ENCODE data around the gene MYH10. TPM values are rescaled to one million over a fixed set of nuclear protein-coding genes. Genes with fewer than 3 reads are reported as not detected.
"Not testable (repeated sequence)": the region's sequence is repeated elsewhere in the genome, so short reads cannot be mapped to it uniquely, and the experiment has no call there.

Gene MYH10
- total RNA-seq: 75.7 TPM

DNA sequence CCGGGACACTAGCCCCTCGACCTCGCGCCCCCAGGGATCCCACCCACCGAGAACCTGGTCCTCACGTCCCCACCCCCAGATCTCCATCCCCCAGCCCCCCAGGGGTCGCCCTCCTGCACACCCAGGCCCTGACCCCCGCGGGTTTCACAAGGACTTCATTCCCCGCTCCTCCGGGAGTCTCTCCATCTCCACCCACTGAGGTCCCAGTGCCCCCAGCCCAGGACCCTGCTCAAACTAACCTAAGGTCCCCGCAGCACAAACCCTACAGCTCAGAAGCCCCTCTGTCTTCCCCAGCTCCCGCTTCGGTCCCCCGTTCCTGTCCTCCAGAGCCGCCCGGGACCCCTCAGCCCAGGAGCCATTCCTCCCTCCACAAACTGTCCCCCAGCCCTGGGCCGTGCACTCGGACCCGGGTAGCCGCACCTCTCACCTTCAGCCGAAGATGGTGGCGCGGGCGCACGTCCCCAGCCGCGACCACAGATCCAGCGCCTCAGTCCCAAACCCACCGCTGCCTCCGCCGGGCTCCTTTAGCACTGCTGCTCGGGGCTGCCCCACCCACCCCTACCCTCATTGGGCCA, at the start of gene MYH10:
Gene MYH10 (minus strand): TSS at position 499 of the 575 bp plus-strand sequence. CDS start 7,479 bp downstream, outside the sequence.
- intact Hi-C loops (cut with DNase I): no loop called here
- ATAC-seq (no peak), DNase-seq (ENCODE audit: low spot score) (no peak)

DNA sequence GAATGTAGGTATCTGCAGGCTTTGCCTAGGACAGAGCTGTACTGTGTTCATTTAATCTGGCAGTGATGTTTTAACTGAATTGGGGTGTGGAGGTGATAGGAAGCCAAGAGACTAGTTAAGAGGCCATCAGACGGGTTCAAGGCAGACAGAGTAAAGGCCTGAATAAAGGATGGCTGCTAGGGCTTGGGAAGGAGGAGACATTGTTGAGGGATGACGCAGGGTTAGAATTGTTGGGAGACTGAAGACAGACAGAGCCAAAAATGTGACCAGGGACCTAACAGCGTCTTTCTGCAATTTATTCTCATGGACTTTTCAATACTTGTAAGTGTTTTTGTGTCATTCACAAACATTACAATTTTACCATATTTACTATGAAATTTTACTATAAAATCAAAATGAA, 48.6 kb upstream of the MYH10 start:
- ATAC-seq (no peak), DNase-seq (ENCODE audit: low spot score) (no peak)
- intact Hi-C loops (cut with DNase I): no loop called here

DNA sequence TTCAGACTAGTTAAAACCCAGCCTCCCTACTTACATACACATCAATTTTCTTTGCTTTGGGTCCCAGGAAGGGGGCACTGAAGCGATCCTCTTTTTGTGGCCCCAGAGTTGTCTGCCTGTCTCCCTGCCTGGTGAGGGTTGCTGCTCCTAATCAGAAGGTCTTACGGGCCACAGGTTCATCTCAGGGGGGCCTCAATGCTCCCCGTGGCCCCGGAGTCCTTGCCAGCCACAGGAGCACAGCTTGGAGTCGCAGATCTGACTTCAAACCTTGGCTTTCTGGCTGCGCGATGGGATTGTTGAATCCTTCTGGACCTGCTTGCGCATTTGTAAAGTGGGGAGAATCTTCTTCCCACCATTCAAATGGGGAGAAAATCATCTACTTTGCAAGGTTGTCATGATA, 44.8 kb upstream of the MYH10 start:
- no peak for ATAC-seq
- no peak for DNase-seq (ENCODE audit: low spot score)
- intact Hi-C loops (cut with DNase I): no loop called here

DNA sequence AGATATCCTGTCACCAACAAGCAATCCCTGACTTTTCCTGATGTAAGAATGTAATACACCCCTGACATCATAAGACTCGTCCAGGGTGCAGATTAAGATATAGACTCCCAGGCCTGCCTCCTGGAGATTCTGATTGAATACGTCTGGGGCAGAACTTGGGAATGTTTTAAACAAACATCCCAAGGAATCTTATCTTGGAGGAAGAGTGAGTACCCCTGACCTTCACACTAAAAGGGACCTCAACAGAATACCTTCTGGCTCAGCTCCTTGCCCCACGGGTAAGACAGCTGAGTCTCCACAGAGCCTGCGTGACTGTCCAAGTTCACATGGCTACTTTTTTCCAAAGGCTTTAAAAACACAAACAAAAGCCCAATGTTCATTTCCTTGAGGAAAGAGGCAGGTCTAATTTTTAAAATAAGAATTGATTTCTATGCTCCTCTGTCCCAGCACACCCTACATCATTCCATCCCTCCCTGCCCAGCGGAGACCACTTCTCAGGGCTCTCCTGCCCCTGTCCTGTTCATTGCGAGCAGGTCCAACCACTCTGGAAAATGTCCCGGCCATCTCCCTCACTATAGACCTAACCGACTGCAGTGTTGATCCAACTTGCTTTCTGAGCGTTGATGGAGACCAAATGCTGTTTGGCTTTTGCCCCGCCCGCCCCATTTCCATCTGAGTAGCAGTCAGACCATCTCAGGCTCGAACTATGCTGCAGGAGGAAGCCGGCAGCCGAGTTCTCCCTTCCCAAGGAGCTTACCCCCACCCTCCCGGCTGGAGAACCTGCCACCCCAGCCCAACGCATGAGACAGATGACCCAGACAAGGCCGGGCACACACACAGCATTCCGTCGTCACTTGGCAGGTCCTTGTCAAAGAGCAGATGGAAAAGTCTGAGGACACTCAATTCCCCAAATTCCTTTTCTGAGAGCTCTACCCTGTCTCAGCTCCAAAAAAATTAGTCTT, 44.1 kb upstream of the MYH10 start:
- intact Hi-C loops (cut with DNase I): no loop called here
- peak; percentile 68 for ATAC-seq
- DNase-seq (ENCODE audit: low spot score): no peak

DNA sequence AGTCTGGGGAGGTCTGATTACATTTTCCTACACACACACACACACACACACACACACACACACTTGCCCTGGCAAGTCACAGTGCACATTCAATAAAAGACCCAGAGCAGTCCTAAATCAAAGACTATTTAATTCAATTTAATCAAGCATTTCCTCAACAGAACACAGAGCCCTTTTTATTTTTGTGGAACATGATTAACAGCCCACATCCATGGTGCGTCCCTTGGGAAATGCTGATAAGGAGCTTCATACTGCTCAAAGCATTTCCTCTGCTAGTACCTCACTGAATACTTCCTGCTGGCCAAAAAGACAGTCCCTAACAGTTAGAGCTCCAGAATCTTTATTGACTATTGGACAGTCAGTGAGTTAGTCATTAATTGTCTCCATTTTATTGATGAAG, 43.1 kb upstream of the MYH10 start:
- intact Hi-C loops (cut with DNase I): no loop called here
- ATAC-seq (peak; percentile 83), DNase-seq (ENCODE audit: low spot score) (no peak)

DNA sequence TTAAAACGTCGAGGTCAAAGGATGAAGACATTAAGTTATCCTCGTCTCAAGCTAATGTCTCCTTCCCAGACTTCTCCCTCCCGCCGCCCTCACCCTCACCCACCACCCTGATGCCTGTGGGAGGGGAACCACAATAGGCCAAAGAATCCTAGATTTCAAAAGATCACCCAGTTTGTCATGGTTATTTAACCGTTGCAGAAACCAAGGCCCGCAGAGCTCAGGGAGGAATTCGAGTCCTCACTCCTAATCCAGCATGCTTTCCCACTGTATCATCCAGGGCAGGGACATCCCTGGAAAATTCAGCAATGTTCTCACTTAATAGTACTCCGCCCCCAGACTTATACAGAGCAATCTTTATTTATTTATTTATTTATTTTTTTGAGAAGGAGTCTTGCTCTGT, 41.8 kb upstream of the MYH10 start:
- intact Hi-C loops (cut with DNase I): no loop called here
- ATAC-seq (no peak), DNase-seq (ENCODE audit: low spot score) (no peak)

DNA sequence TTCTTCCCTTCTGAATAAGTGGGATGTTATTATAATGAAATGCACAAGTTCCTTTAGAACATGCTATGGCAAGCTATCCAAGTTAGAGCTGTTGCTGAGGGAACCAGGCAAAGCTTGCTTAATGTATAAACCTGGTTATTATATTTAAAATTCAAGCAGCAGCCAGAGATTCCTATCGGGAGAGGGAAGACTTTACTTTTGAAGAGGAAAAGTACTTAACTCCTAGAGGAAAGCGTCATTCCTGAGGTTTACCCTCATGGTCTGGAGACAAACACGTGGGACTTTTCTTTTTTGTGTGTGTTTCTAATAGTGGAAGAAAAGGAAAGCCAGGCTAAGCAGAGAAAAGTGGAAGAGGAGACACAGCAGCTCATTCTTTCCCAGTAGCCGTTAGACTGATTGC, 39.9 kb upstream of the MYH10 start:
- intact Hi-C loops (cut with DNase I): no loop called here
- no peak for DNase-seq (ENCODE audit: low spot score)
- ATAC-seq: no peak

DNA sequence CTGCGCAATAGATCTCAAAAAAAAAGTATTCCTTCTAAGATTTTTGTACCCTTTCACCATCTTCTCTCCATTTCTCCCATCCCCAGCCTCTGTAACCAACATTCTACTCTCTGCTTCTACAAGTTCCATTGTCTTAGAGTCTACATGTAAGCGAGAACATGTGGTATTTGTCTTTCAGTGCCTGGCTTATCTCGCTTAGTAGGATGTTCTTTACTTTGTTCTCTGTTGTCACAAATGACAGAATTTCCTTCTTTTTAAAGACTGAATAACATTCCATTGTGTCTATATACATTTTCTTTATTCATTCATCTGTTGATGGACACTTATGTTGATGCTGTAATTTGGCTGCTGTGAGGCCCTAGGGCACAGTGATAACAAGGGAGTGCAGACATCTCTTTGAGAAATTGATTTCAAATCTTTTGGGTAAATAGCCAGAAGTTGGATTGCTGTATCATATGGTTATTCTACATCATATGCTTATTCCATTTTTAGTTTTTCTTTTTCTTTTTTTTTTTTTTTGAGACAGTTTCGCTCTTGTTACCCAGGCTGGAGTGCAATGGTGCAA, 37.7 kb upstream of the MYH10 start:
- intact Hi-C loops (cut with DNase I): no loop called here
- ATAC-seq: no peak
- DNase-seq (ENCODE audit: low spot score): no peak

DNA sequence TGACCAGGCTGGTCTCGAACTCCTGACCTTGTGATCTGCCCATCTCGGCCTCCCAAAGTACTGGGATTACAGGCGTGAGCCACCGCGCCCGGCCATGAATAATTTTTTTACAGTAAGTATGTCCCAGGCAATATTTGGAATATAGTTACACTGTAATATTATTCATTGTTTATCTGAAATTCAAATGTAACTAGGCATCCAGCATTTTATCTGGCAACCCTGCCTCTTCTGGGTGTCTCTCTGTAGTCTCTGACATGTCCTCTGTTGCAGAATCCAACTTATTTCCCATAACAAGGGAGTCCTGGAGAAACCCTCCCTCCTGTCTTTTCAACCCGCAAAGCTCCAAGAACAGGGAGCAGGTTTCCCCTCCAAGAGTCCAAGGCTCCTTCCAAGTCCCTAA, 36.9 kb upstream of the MYH10 start:
- intact Hi-C loops (cut with DNase I): no loop called here
- DNase-seq (ENCODE audit: low spot score) (no peak), ATAC-seq (no peak)

DNA sequence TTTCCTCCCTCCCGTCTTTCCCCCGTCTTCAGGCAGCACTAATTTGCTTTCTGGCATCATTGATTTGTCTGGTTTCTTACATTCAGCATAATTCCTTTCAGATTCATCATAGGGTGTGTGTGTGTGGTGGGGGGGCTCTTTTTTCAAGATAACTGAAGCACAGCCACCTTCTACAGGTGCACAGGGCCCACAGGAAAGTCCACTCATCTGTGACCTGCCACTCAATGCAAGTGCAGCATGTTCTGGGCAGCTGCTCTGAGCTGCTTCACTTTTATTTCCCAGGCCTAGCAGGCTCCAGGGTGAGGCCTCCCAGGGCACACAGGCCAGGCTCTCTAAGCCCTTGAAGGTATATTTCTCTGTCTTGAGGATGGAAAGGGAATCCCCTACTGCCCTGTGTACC, 35.2 kb upstream of the MYH10 start:
- intact Hi-C loops (cut with DNase I): no loop called here
- DNase-seq (ENCODE audit: low spot score): no peak
- no peak for ATAC-seq

DNA sequence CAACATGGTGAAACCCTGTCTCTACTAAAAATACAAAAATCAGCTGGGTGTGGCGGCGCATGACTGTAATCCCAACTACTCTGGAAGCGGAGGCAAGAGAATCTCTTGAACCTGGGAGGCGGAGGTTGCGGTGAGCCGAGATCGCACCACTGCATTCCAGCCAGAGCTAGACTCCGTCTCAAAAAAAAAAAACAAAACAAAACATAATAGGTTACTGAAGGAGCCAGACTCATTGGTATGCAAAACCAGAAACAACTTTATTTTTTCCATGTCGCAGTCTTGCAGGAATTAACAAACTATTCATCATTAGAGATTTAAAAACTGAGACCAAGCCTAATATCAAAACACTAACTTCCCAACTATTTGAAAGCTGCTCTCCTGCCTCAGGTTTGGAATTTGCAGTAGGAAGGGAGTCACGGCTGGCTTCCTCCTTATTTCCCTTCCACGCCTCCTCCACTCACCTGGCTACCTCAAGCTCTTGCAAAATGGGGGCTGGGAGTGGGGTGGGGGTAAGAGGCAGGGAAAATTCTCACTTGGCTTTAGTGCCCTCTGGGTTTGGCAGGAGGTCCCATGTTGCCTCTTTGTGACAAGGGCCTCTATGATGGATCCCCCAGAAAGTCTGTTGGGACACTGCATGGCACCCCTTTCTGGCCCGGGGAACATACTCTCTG, 34.1 kb upstream of the MYH10 start:
- no peak for DNase-seq (ENCODE audit: low spot score)
- intact Hi-C loops (cut with DNase I): no loop called here
- no peak for ATAC-seq

DNA sequence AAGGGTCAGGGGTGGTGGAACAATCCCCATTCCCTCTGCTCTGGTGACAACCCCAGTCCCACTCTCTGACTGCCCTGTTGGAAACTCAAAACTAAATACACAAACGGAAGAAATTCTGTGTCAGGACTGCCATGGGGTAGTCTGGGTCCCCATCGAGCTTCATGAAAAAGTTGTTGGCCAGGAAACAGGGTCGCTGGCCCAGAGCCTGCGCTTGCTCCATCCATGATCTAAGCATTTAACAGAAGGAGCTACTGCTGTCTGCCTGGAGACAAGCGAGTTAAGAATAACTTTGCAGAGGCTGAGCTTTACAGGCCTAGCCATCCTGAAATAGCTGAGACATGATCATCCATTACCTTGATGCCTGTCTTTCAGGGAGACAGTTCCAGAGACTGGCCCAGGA, 32.4 kb upstream of the MYH10 start:
- ATAC-seq (no peak), DNase-seq (ENCODE audit: low spot score) (no peak)
- intact Hi-C loops (cut with DNase I): no loop called here

DNA sequence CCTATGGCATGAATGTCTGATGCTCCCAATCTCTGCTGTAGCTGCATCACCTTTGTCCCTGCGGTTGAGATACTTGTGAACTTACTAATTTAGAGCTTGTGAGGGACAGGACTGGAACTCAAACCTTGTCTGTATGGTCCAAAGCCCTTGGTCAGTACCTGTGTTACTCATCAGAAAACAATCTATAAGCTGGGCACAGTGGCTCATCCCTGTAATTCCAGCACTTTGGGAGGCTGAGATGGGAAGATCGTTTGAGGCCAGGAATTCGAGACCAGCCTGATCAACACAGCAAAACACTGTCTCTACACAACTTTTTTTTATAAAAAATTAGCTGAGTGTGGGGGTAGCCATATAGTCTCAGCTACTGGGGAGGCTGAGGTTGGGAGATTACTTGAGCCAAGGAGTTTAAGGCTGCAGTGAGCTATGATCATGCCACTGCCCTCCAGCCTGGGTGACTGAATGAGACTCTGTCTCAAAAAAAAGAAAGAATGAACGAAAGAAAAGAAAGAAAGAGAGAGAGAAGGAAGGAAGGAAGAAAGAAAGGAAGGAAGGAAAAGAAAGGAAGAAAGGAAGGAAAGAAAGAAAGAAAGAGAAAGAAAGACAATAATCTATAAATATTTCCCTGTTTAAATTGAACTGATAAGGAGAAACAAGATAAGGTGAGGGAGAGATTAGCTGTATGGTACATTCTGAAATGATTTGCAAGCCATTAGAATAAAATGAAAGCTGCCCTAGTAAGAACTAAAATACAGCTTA, 31.7 kb upstream of the MYH10 start:
- ATAC-seq (no peak), DNase-seq (ENCODE audit: low spot score) (no peak)
- intact Hi-C loops (cut with DNase I): no loop called here

DNA sequence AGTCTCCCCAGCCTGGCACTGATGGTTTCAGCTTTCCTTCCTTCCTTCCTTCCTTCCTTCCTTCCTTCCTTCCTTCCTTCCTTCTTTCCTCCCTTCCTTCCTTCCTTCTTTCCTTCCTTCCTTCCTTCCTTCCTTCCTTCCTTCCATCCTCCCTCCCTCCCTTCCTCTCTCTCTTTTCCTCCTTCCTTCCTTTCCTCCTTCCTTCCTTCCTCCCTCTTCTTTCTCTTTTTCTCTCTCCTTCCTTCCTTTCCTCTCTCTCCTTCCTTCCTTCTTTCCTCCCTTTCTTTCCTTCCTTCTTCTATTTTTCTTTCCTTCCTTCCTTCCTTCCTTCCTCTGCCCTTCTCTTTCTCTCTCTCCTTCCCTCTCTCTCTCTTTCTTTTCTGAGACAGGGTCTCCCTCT, 30.2 kb upstream of the MYH10 start:
- ATAC-seq; intact Hi-C loops (cut with DNase I); DNase-seq (ENCODE audit: low spot score): not testable (repeated sequence)

DNA sequence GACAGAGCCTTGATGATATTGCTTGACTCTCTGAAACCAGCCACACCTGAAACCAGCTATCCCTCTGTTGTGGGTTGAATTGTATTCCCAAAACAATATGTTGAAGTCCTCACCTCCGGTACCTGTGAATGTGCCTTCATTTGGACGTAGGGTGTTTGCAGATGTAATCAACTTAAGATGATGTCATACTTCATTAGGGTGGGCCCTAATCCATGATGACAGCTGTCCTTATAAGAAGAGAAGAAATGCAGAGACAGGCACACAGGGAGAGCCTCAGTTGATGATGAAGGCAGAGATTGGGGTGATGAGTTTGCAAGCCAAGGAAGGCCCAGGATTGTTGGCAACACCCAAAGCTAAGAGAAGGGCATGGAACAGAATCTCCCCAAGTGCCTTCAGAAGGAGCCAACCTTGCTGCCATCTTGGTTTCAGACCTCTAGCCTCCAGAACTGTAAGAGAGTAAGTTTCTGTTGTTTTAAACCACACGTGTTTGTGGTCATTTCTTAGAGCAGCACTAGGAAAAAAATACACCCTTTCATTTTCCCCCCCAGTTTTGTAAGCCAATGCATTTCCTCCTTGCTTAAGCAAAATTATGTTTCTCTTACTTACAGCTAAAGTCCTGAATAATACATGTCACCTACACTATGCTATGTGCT, 29.4 kb upstream of the MYH10 start:
- no peak for DNase-seq (ENCODE audit: low spot score)
- ATAC-seq: no peak
- intact Hi-C loops (cut with DNase I): no loop called here

DNA sequence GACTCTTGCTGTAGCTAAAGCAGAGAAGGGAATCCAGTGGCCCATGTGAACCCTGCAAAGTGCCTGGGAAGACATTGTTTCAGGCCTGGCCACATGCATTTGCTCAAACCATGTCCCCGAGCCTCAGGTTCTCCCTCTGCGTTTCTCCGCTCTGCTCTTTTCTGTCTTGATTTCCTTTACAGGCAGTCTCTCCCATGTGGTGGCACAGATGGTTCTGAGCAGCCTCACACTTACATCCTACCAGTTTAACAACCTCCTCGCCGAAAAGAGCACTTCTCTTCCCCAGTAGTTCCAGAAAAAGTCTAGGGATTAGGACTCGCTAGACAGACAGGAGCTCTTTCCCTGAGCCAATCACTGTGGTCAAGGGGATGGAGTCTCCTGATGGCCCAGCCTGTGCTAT, 28.3 kb upstream of the MYH10 start:
- intact Hi-C loops (cut with DNase I): no loop called here
- ATAC-seq (no peak), DNase-seq (ENCODE audit: low spot score) (no peak)

DNA sequence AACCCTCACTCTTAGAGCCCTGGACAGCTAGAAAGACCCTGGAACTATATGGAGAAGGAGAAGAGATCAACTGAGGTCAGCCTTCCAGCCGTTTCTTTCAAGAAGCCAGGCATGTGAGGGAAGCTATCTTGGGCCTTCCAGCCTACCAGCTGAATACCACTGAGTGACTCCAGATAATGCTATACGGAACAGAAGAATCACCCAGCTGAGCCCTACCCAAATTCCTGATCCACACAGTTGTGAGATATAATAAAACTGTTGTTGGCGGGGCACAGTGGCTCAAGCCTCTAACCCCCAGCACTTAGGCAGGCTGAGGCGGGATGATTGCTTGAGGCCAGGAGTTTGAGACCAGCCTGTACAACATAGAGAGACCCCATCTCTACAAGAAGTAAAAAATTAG, 26.2 kb upstream of the MYH10 start:
- DNase-seq (ENCODE audit: low spot score) (no peak), ATAC-seq (no peak)
- intact Hi-C loops (cut with DNase I): no loop called here

DNA sequence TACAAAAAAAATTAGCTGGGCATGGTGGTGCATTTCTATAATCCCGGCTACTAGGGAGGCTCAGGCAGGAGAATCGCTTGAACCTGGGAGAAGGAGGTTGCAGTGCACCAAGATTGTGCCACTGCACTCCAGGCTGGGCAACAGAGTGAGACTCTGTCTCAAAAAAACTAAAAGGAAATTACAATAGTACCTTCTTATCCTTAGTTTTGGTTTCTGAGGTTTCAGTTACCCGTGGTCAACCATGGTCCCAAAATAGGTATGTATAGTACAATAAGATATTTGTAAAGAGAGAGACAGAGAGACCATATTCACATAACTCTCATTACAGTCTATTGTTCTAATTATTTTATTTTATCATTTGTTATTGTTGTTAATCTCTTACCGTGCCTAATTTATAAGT, 24.3 kb upstream of the MYH10 start:
- intact Hi-C loops (cut with DNase I): no loop called here
- ATAC-seq (no peak), DNase-seq (ENCODE audit: low spot score) (no peak)

DNA sequence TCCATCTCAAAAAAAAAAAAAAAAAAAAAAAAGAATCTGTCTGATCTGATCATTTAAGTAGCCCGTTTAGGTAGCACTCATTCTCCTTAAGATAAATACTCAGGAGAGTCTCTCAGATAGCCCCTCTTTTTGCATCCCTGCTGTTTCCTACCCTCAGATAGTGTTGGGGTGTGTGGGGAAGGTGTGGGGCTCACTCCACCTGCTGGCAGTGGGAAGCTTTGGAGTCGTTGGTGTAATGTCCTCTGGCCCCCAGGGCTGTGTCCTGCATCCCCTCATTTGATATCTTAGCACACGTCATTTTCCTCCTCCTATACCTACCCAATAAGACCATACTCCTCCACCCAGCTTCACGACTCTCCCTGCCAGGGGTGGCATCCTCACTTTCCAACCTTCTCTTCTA, 20.5 kb upstream of the MYH10 start:
- no peak for DNase-seq (ENCODE audit: low spot score)
- ATAC-seq: no peak
- intact Hi-C loops (cut with DNase I): no loop called here
